Heart right ventricle (tissue), 16 donors: ENCODE measurements around the gene PABPC1L. TPM values are rescaled to one million over a fixed set of nuclear protein-coding genes. Genes with fewer than 3 reads are reported as not detected.

Source experiments
- ATAC-seq, 8 donors: fragments of 200-7000 bp; cut with Tn5 transposase; one replicate each; pipeline ENCODE4 v1.9.1; 2020; ENCODE audit warnings: mild to moderate bottlenecking in 8 of 8, moderate library complexity in 8 of 8, moderate number of reproducible peaks in 1 of 8
- DNase-seq, 2 donors: peaks; one replicate each; pipeline ENCODE4 v3.0.0-alpha.2; 2020
- H3K27ac ChIP-seq, 10 donors: fragments of 200-600 bp; sonication (generic) in 2 of 10; one replicate each; pipeline versions ENCODE4 v1.5.0 to v1.8.0; 2020 to 2022; ENCODE audit warnings: mild to moderate bottlenecking in 3 of 10
- H3K27me3 ChIP-seq, 7 donors: fragments of 200-600 bp; one replicate each; pipeline ENCODE4 v1.8.0; 2021 to 2022; ENCODE audit warnings: mild to moderate bottlenecking in 2 of 7
- H3K36me3 ChIP-seq, 9 donors: fragments of 200-600 bp; sonication (generic) in 1 of 9; one replicate each; pipeline versions ENCODE4 v1.5.0 to v1.8.0; 2020 to 2022; ENCODE audit warnings: mild to moderate bottlenecking in 2 of 9
- H3K4me1 ChIP-seq, 9 donors: fragments of 200-600 bp; sonication (generic) in 1 of 9; one replicate each; pipeline versions ENCODE4 v1.5.0 to v1.8.0; 2020 to 2022; ENCODE audit warnings: mild to moderate bottlenecking in 4 of 9
- H3K4me3 ChIP-seq, 10 donors: fragments of 200-600 bp; sonication (generic) in 2 of 10; one replicate each; pipeline versions ENCODE4 v1.5.0 to v1.8.0; 2020 to 2022; ENCODE audit warnings: mild to moderate bottlenecking in 7 of 10, moderate library complexity in 2 of 10
- H3K9me3 ChIP-seq, 11 donors: fragments of 200-600 bp in 10 of 11; sonication (generic) in 2 of 11; one replicate each; pipeline versions ENCODE4 v1.5.0 to v1.8.0; 2013 to 2022; ENCODE audit warnings: mild to moderate bottlenecking in 2 of 11, control low read depth in 1 of 11, moderate library complexity in 1 of 11
- CTCF ChIP-seq, 9 donors: fragments of 200-600 bp; sonication (generic) in 2 of 9; IDR thresholded peaks; one replicate each; pipeline versions ENCODE4 v1.5.0 to v1.8.0; 2021 to 2022; ENCODE audit warnings: antibody characterized with exemption in 9 of 9, mild to moderate bottlenecking in 5 of 9, moderate library complexity in 1 of 9
- WGBS, 2 donors: extraction: QIAGEN DNeasy Blood & Tissue Kit; methylation state at CpG; one replicate each; pipeline ENCODE4 v1.1.7; 2013; ENCODE audit warnings: inconsistent platforms in 1 of 2; 5-methylcytosine and 5-hydroxymethylcytosine counted together
- intact Hi-C, 10 donors: fragments of 100-400 bp; cut with DNase I; formaldehyde crosslinking; loops; one replicate each; pipeline versions ENCODE4 v1.11.1 to v1.14.2; 2022
- polyA plus RNA-seq, 2 donors: library from polyadenylated mRNA; stranded (reverse); fragments of 200-250 nt; gene quantifications; one replicate each; pipeline ENCODE4 v1.2.3, GENCODE V29; 2013
- total RNA-seq, 10 donors: library from RNA; stranded (reverse); fragmentation: NEBNext Ultra II Directional in 3 of 10; extraction: Animal tissue kit (Norgen Biotek cat#: 25700) in 3 of 10; gene quantifications; one replicate each; pipeline versions ENCODE4 v1.2.1 to v1.2.4, GENCODE V29; 2021 to 2023
- donor health status: Arrhythmogenic right ventricular cardiomyopathy.
- donor health status: ischemic (EF 13 %, LVEDD 7.1; RV severe dilation, severe dysfunction).
- donor health status: healthy with polysubstance abuse.
- donor health status: DM: no; HTN: yes; CAD: no.
- donor health status: DM: no; HTN: no; CAD: no.
- donor health status: ischemic (EF 25% LVEDD 6.9; RV normal size, moderate dysfunction).
- donor health status: ischemic (EF 25% LVEDD 5.7; RV mildly dilated, moderate dysfunction).
- donor health status: healthy.
- donor health status: DM: yes; HTN: yes; CAD: no.
- donor health status: Ischemic cardiomyopathy.
- donor health status: ischemic (EF 35%, LVEDD 5.7; RV mildly dilated, moderate dysfunction).
- donor health status: nonischemic (EF 11% LVEDD 7.7; RV severe dilation, severe dysfunction).
- donor health status: DM: yes; HTN: yes; CAD: no.
- donor health status: PGD.
- donor health status: ischemic (EF 29% LVEDD 5.4; RV normal size, mild dysfunction).
- donor health status: nonischemic (EF 23%, LVEDD 6.1; RV moderate dilation, normal function).

The PABPC1L gene
- total and polyA plus RNA-seq, 12 donors, result 0.89 to 14.3 (median 1.9) TPM

DNA sequence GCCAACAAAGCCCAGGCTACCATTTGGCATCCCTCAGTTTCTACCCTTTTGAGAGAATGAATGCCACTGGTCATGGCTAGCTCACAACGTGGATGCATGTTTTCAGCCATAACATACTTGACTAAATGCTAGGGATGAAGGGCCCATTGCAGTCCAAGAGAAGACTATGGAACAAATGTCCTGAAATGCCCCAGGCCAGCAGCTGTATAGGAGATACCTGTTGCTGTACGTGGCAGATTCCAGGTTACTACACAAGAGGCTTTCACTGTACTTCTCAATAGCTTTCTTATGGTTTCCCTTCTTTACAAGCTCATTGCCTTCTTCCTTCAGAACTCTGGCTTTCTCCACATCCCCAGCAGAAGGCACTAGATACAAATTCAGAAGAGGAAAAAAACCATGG, 38.7 kb downstream of the PABPC1L start:
- ATAC-seq, result no peak
- no peak for DNase-seq
- H3K4me3 ChIP-seq, result no peak overlapping the region
- peaks cover 0 to 6% (median 0%) of the 10 kb centered on the region in 9 donors for H3K4me1 ChIP-seq
- intact Hi-C loops, result no loop called here
- H3K36me3 ChIP-seq, result peaks cover 0 to 100% (median 39%) of the 10 kb centered on the region in 9 donors
- H3K9me3 ChIP-seq, result no peaks in the 10 kb centered on the region
- no peaks in the 10 kb centered on the region for H3K27me3 ChIP-seq
- no peak for TF ChIP-seq CTCF (IDR thresholded peaks at IDR 0.05)
- WGBS, 2 donors, result 86 to 97% methylated on average over 2 of the region's 2 CpGs
- H3K27ac ChIP-seq, result no peak overlapping the region

- Histone ChIP-seq H3K4me3 (no peak overlapping the region), H3K36me3 (peaks cover 0 to 100% (median 48%) of the 10 kb centered on the region in 9 donors), H3K9me3 (no peaks in the 10 kb centered on the region), H3K27me3 (no peaks in the 10 kb centered on the region), H3K27ac (no peak overlapping the region), H3K4me1 (peaks cover 0 to 6% (median 0%) of the 10 kb centered on the region in 9 donors)
- 91 to 100% methylated on average over 1 of the region's 1 CpG for WGBS, 2 donors
- intact Hi-C loops, result no loop called here
- TF ChIP-seq CTCF (IDR thresholded peaks at IDR 0.05), result no peak
- ATAC-seq (no peak), DNase-seq (no peak)
Measured at GRCh38 chr20:44950368-44950767, 40.5 kb downstream of the PABPC1L start.

- no peak overlapping the region for H3K27ac ChIP-seq
- H3K4me1 ChIP-seq, result no peaks in the 10 kb centered on the region
- peaks cover 0 to 99% (median 51%) of the 10 kb centered on the region in 9 donors for H3K36me3 ChIP-seq
- 96 to 98% methylated on average over 1 of the region's 1 CpG for WGBS, 2 donors
- intact Hi-C loops, result no loop called here
- H3K27me3 ChIP-seq, result no peaks in the 10 kb centered on the region
- DNase-seq (no peak), ATAC-seq (no peak)
- H3K4me3 ChIP-seq, result no peak overlapping the region
- TF ChIP-seq CTCF (IDR thresholded peaks at IDR 0.05), result no peak
- H3K9me3 ChIP-seq, result no peaks in the 10 kb centered on the region
Measured at GRCh38 chr20:44952731-44953130, 42.9 kb downstream of the PABPC1L start.

DNA sequence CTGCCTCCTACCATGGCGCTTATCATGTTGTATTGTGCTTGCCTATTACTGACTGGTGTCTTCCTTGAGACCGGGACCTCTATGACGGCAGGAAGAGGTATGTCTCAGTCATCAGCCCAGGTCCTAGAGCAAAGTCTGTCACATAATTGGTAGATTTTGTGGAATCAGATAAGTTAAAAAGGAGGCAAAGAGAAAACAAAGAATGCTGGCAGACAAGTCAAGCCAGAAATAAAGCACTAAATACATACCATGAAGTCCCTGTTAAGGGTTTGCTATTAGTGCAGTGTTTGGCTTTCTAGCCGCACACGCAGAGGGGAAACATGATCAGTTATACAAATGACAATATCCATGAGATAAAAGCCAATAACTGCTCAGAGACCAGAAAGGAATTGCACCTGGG, 44.4 kb downstream of the PABPC1L start:
- H3K27me3 ChIP-seq, result no peaks in the 10 kb centered on the region
- 98% methylated on average over 5 of the region's 5 CpGs for WGBS, 2 donors
- no peak for ATAC-seq
- intact Hi-C loops, result no loop called here
- H3K27ac ChIP-seq, result no peak overlapping the region
- H3K9me3 ChIP-seq, result no peaks in the 10 kb centered on the region
- peaks cover 0 to 84% (median 41%) of the 10 kb centered on the region in 9 donors for H3K36me3 ChIP-seq
- peaks cover 0 to 13% (median 5%) of the 10 kb centered on the region in 9 donors for H3K4me1 ChIP-seq
- no peak for TF ChIP-seq CTCF (IDR thresholded peaks at IDR 0.05)
- H3K4me3 ChIP-seq, result no peak overlapping the region
- DNase-seq, result no peak
